Cerebellar cortex (tissue), 1 donor: ENCODE measurements around the gene FAM174B.

Source experiments
- DNase-seq: peaks from one replicate; pipeline ENCODE4 v3.0.0-alpha.2; 2015; ENCODE audit warnings: low spot score

The FAM174B gene

GRCh38 chr15:92664178-92664900 lies 8.8 kb upstream of the FAM174B start:
- no peak for DNase-seq

- no peak for DNase-seq
Measured at GRCh38 chr15:92663250-92663951, 7.8 kb upstream of the FAM174B start.

GRCh38 chr15:92662762-92663161 lies 7.2 kb upstream of the FAM174B start:
- no peak for DNase-seq

GRCh38 chr15:92661956-92662355 lies 6.4 kb upstream of the FAM174B start:
- no peak for DNase-seq

- DNase-seq: no peak
Measured at GRCh38 chr15:92661069-92661468, 5.5 kb upstream of the FAM174B start.

- no peak for DNase-seq
Measured at GRCh38 chr15:92657486-92657885, 1.9 kb upstream of the FAM174B start.

- DNase-seq: no peak
Measured at GRCh38 chr15:92656089-92656488, 514 bp upstream of the FAM174B start.

- no peak for DNase-seq
Measured at GRCh38 chr15:92654662-92655061, 913 bp downstream of the FAM174B start.

- DNase-seq: peak; percentile 15
Measured at GRCh38 chr15:92653836-92654539, 1.6 kb downstream of the FAM174B start.

GRCh38 chr15:92653366-92653765 lies 2.2 kb downstream of the FAM174B start:
- no peak for DNase-seq

- no peak for DNase-seq
Measured at GRCh38 chr15:92652576-92652966, 3.0 kb downstream of the FAM174B start.

- no peak for DNase-seq
Measured at GRCh38 chr15:92651877-92652575, 3.5 kb downstream of the FAM174B start.

- no peak for DNase-seq
Measured at GRCh38 chr15:92650966-92651365, 4.6 kb downstream of the FAM174B start.

- no peak for DNase-seq
Measured at GRCh38 chr15:92650256-92650655, 5.3 kb downstream of the FAM174B start.

- no peak for DNase-seq
Measured at GRCh38 chr15:92648190-92648875, 7.2 kb downstream of the FAM174B start.

GRCh38 chr15:92647467-92648163 lies 8.0 kb downstream of the FAM174B start:
- no peak for DNase-seq

GRCh38 chr15:92646216-92646615 lies 9.4 kb downstream of the FAM174B start:
- no peak for DNase-seq

- no peak for DNase-seq
Measured at GRCh38 chr15:92645731-92646130, 9.8 kb downstream of the FAM174B start.

GRCh38 chr15:92645051-92645631 lies 10.4 kb downstream of the FAM174B start:
- DNase-seq: no peak

- DNase-seq: no peak
Measured at GRCh38 chr15:92643849-92644815, 11.4 kb downstream of the FAM174B start.
